SK-N-MC (cell line): ENCODE measurements around the gene SASH3.

Experiments used
- DNase-seq: peaks from one replicate; pipeline ENCODE4 v3.0.0-alpha.2; 2011; ENCODE audit warnings: low read depth, low spot score
- H3K27ac ChIP-seq: fragments of 200-600 bp; sonication (generic); 2 replicates; pipeline ENCODE4 v1.5.1; 2016; ENCODE audit warnings: mixed run types
- H3K36me3 ChIP-seq: fragments of 200-600 bp; sonication (generic); 2 replicates; pipeline ENCODE4 v1.6.1; 2017; ENCODE audit warnings: antibody characterized with exemption, low read length, mixed read lengths; ENCODE audit not compliant: insufficient read depth
- H3K4me3 ChIP-seq: fragments of 200-600 bp; sonication (generic); 2 replicates; pipeline ENCODE4 v1.5.1; 2016
- H3K9ac ChIP-seq: fragments of 200-600 bp; sonication (generic); 2 replicates; pipeline ENCODE4 v1.8.0; 2017; ENCODE audit warnings: mixed run types, mixed read lengths; ENCODE audit not compliant: insufficient read length
- H3K9me3 ChIP-seq: fragments of 200-600 bp; sonication (generic); 2 replicates; pipeline ENCODE4 v1.6.1; 2017; ENCODE audit warnings: low read depth, mild to moderate bottlenecking, antibody characterized with exemption, low read length, moderate library complexity, mixed read lengths
- EZH2 ChIP-seq: fragments of 200-600 bp; sonication (generic); IDR thresholded peaks from one replicate; pipeline ENCODE4 v1.6.1; 2017; ENCODE audit warnings: antibody characterized with exemption
- FOXP2 ChIP-seq: optimal IDR thresholded peaks from 2 replicates; pipeline ENCODE3; 2011; ENCODE audit warnings: mild to moderate bottlenecking, moderate library complexity; ENCODE audit not compliant: insufficient read depth; ENCODE audit errors: extremely low read length, control extremely low read depth
- POLR2AphosphoS5 ChIP-seq: IDR thresholded peaks from 2 replicates; pipeline ENCODE4 v1.6.1; 2012; ENCODE audit warnings: mild to moderate bottlenecking, low read depth, low read length, borderline replicate concordance

Gene SASH3

DNA sequence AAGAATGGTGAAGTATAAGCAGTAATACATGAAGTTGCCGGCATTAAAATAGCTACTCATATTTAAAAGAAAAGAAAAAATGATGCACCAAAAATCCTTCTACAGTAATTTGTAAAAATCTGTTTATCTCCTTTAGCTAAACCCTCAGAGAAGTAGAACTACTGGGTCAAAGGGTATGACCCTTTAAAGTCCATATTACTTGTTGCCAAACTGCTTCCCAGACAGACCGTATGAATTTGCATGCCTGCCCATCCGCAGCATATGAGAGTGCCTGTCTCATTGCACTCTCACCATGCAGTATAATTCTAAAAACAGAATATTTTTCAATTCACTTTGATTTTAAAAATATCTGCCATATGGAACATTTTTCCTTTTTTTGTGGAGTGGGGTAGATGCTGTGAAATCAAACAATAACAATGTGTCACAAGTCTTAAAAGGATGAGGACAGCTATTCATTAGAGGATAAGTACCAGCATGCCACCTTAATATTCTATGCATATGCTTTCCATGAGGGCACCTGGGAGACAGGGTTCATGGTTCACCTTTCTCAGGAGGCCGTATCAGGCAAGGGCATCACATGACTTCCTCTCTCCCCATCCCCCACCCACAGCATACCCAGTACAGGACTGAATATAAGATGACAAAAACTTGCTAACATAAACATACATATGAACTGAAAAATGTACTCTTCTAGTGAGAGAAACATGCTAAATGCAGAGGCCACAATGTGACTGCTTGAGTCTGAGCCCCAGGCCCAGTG lies 46.2 kb downstream of the SASH3 start:
- peaks cover 7% of the 10 kb centered on the region; the same call in 1 of the 2 replicates for H3K36me3 ChIP-seq
- no peak overlapping the region for H3K27ac ChIP-seq
- DNase-seq: no peak
- no peaks in the 10 kb centered on the region for H3K9me3 ChIP-seq
- H3K9ac ChIP-seq: no peak overlapping the region
- H3K4me3 ChIP-seq: no peak overlapping the region
- TF ChIP-seq FOXP2: no peak
- no peak for TF ChIP-seq EZH2
- no peak for TF ChIP-seq POLR2AphosphoS5

DNA sequence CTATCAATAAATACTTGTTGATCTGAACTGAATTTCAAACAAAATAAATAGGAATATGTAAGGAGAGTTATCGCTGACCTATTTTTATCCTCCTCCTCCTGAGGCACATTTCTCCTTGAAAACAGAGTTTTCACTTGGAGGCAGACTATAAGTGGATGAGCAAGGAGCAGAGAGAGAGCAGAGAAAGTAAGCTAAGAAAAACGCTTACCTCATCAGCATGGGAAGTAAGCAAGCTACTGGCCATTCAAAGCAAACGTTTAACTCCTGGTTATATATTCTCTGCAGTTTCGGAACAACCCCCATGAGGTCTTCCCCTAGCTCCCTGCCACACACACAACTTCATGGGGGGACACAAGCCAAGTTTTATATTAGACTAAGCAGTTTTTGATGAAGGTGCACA lies 50.7 kb downstream of the SASH3 start:
- Histone ChIP-seq H3K27ac (no peak overlapping the region), H3K9ac (no peak overlapping the region), H3K9me3 (no peaks in the 10 kb centered on the region), H3K36me3 (peaks cover 2% of the 10 kb centered on the region; the same call in 1 of the 2 replicates), H3K4me3 (no peak overlapping the region)
- TF ChIP-seq EZH2: no peak
- no peak for TF ChIP-seq POLR2AphosphoS5
- no peak for TF ChIP-seq FOXP2
- no peak for DNase-seq

GRCh38 chrX:129831091-129831885 lies 51.5 kb downstream of the SASH3 start:
- Histone ChIP-seq H3K9ac (no peak overlapping the region), H3K36me3 (no peaks in the 10 kb centered on the region; the same call in 1 of the 2 replicates), H3K27ac (no peak overlapping the region), H3K9me3 (no peaks in the 10 kb centered on the region), H3K4me3 (no peak overlapping the region)
- TF ChIP-seq POLR2AphosphoS5: no peak
- TF ChIP-seq FOXP2: no peak
- TF ChIP-seq EZH2: no peak
- DNase-seq: no peak

DNA sequence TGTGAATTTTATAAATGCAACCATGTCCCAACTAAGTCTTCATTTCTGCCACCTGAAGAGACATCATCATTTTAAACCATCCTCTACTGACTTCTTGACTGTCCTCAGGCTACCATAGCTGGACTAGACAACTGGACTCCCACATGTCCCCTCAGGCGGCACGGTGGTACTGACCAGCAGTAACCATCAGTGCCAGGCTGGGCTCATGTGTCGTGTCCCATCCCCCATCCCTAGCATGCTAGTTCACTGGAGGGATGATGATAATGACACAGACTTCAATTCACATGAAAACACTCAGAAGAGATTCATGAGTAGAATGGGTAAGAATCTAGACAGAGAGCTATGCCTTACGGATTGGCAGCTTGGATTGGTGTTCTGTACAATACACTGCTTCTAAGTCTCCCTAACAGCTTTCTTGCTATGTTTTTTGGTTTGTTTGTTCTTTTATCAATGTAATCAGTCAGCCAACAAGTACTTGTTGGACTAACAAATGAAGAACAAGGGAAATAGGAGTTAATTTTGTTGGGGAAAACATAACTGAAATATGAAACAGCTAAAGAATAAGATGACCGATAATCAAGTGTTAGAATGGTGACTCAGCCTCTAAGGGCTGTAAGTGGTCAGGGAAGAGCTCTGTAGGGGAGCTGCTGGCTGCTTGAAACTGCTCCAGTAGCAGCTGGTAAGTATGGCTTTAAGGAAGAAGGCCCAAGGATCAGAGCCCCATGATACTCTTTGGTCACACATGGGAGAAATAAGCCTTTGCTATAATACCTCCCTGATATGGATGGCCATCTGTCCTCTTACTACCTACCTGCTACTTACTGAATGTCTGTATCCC lies 53.6 kb downstream of the SASH3 start:
- no peak for TF ChIP-seq FOXP2
- TF ChIP-seq EZH2: no peak
- TF ChIP-seq POLR2AphosphoS5: no peak
- Histone ChIP-seq H3K9ac (no peak overlapping the region), H3K9me3 (no peaks in the 10 kb centered on the region), H3K36me3 (no peaks in the 10 kb centered on the region; the same call in 1 of the 2 replicates), H3K27ac (no peak overlapping the region), H3K4me3 (no peak overlapping the region)
- no peak for DNase-seq

GRCh38 chrX:129836827-129837226 lies 57.1 kb downstream of the SASH3 start:
- H3K36me3 ChIP-seq: no peaks in the 10 kb centered on the region; the same call in 1 of the 2 replicates
- H3K9ac ChIP-seq: no peak overlapping the region
- no peak for DNase-seq
- no peak overlapping the region for H3K4me3 ChIP-seq
- TF ChIP-seq EZH2: no peak
- TF ChIP-seq FOXP2: no peak
- TF ChIP-seq POLR2AphosphoS5: no peak
- H3K27ac ChIP-seq: no peak overlapping the region
- no peaks in the 10 kb centered on the region for H3K9me3 ChIP-seq

- TF ChIP-seq FOXP2 (no peak), EZH2 (no peak), POLR2AphosphoS5 (no peak)
- Histone ChIP-seq H3K9me3 (no peaks in the 10 kb centered on the region), H3K36me3 (no peaks in the 10 kb centered on the region; the same call in 1 of the 2 replicates), H3K4me3 (no peak overlapping the region), H3K9ac (no peak overlapping the region), H3K27ac (no peak overlapping the region)
- DNase-seq: no peak
Observed at GRCh38 chrX:129840344-129840743, 60.6 kb downstream of the SASH3 start.

DNA sequence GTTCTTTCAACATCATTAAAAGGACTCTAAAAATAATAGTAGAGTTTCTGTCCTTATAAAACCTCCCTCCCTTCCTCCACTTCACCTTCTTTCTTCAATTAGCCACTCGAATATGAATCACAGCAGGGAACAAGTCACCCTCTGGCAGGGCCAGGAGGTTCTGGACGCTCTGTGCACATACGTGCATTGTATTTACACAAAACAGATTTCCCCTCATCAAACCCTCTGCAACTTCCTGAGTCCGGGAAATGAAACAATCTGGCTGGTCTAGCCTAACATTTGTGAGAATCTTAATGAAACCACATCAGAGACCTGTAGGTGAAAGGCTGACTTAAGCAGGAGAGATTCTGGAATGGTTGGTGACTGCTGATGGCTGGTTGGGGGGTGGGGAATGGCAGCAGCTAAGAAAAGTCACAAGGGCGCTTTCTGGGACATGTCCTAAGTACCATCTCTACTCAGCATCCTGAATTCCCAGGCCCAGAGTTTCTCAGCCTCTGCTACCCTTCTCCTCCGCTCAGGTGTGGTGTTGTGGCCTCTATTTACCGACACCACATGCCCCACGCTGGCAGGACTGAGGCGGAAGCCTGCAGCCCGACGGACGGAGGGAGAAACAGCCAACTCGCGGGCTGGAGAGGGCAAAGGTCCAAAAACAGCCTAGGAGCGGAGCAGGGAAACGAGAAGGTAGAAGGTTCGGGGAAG lies 62.9 kb downstream of the SASH3 start:
- H3K27ac ChIP-seq: no peak overlapping the region

DNA sequence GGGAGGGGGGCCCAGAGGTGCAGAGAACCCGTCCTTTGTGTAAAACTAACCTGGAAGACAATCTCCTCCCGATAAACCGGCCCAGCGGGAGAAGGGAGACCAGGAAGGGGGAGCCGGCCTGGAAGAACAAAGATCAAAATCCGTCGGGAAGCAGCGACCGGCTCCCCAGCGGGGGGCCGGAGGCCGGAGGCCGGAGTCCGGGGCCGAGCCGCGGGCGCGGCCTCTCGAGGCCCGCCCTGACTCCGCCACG lies 63.4 kb downstream of the SASH3 start:
- DNase-seq: no peak

More for the DNA sequence above, 62.9 kb downstream of the SASH3 start:
- Histone ChIP-seq H3K36me3 (no peaks in the 10 kb centered on the region; the same call in 1 of the 2 replicates), H3K4me3 (peak overlapping the region; percentile 85), H3K9me3 (no peaks in the 10 kb centered on the region), H3K9ac (peak overlapping the region; percentile 69)
- TF ChIP-seq FOXP2 (no peak), EZH2 (no peak), POLR2AphosphoS5 (no peak)
- DNase-seq: no peak

More for the DNA sequence above, 63.4 kb downstream of the SASH3 start:
- Histone ChIP-seq H3K36me3 (no peaks in the 10 kb centered on the region; the same call in 1 of the 2 replicates), H3K9ac (peak overlapping the region; percentile 69), H3K27ac (no peak overlapping the region), H3K9me3 (no peaks in the 10 kb centered on the region), H3K4me3 (peak overlapping the region; percentile 85)
- TF ChIP-seq POLR2AphosphoS5: no peak
- no peak for TF ChIP-seq FOXP2
- TF ChIP-seq EZH2: no peak
